Endothelial cell of umbilical vein (primary cell): ENCODE results near the gene CPB1. TPM values are rescaled to one million over a fixed set of nuclear protein-coding genes. Genes with fewer than 3 reads are reported as not detected.

Experiments used
- BruUV-seq: library from RNA; stranded (reverse); fragments of 400-500 nt; replicated peaks from 2 replicates; lab custom pipeline; 2021; lab: Mats Ljungman, UMichigan
- CTCF ChIA-PET: fragments of 300-600, 350-600 bp; sonication (Branson Sonifier 250); formaldehyde crosslinking; loops from one replicate; lab custom pipeline; 2021; ENCODE audit warnings: antibody characterized with exemption, inconsistent platforms; lab: Charles Lee
- POLR2A ChIA-PET: fragments of 300-600, 350-600 bp; sonication (Branson Sonifier 250); formaldehyde crosslinking; loops from one replicate; lab custom pipeline; 2021; ENCODE audit warnings: antibody characterized with exemption, inconsistent platforms; lab: Charles Lee
- DNase-seq: peaks from one replicate; pipeline ENCODE4 v3.0.0-alpha.2; 2011; ENCODE audit warnings: low read depth, low spot score
- FAIRE-seq: peaks from 2 replicates; lab custom pipeline; 2011; peaks lifted over from hg19 to GRCh38; lab: Jason Lieb, UNC
- H2AFZ ChIP-seq: 2 replicates; pipeline ENCODE4 v1.6.0; 2012; ENCODE audit warnings: low read depth, low read length, control low read depth, inconsistent platforms
- H3K27ac ChIP-seq: 2 replicates; pipeline ENCODE4 v1.5.1; 2011; ENCODE audit warnings: low read depth, mild to moderate bottlenecking, control low read depth, low read length, moderate library complexity; ENCODE audit not compliant: insufficient read depth
- H3K27me3 ChIP-seq, 2 experiments: 2 replicates each; pipeline versions ENCODE4 v1.6.0 to v1.6.1; 2011; ENCODE audit warnings: low read length in 2 of 2, mixed read lengths in 1 of 2; ENCODE audit not compliant: control insufficient read depth in 2 of 2, insufficient read depth in 2 of 2
- H3K36me3 ChIP-seq, 2 experiments: 2 replicates in 1 of 2; 3 replicates in 1 of 2; pipeline ENCODE4 v1.5.1; 2011; ENCODE audit warnings: low read length in 2 of 2, mild to moderate bottlenecking in 1 of 2, moderate library complexity in 1 of 2; ENCODE audit not compliant: control insufficient read depth in 2 of 2, insufficient read depth in 2 of 2; ENCODE audit errors: extremely low read depth in 1 of 2
- H3K4me1 ChIP-seq: 3 replicates; pipeline ENCODE4 v1.5.1; 2011; ENCODE audit warnings: mild to moderate bottlenecking, low read length; ENCODE audit not compliant: control insufficient read depth, insufficient read depth; ENCODE audit errors: extremely low read depth
- H3K4me2 ChIP-seq: 2 replicates; pipeline ENCODE4 v1.6.1; 2011; ENCODE audit warnings: low read length, control low read depth, mixed read lengths; ENCODE audit not compliant: insufficient read depth
- H3K4me3 ChIP-seq, 3 experiments: fragments of 200-600 bp in 1 of 3; sonication (generic), shearing (Covaris generic) in 1 of 3; replicated peaks in 1 of 3; 2 replicates each; pipeline ENCODE4 v1.5.1; 2011 to 2016; ENCODE audit warnings: control low read depth in 3 of 3, low read length in 3 of 3, mild to moderate bottlenecking in 2 of 3, inconsistent platforms in 1 of 3, low read depth in 1 of 3, moderate library complexity in 1 of 3; ENCODE audit not compliant: insufficient read depth in 1 of 3
- H3K79me2 ChIP-seq: 2 replicates; pipeline ENCODE4 v1.6.0; 2012; ENCODE audit warnings: low read length, inconsistent platforms; ENCODE audit not compliant: control insufficient read depth, insufficient read depth
- H3K9ac ChIP-seq: replicated peaks from 2 replicates; pipeline ENCODE3; 2011; ENCODE audit warnings: low read length, control low read depth; ENCODE audit not compliant: insufficient read depth; ENCODE audit errors: extremely low read depth
- H3K9me1 ChIP-seq: replicated peaks from 3 replicates; pipeline ENCODE4 v1.6.0; 2011; ENCODE audit warnings: mild to moderate bottlenecking, low read length; ENCODE audit not compliant: control insufficient read depth, insufficient read depth; ENCODE audit errors: extremely low read depth
- H3K9me3 ChIP-seq: replicated peaks from 2 replicates; pipeline ENCODE4 v1.5.1; 2012; ENCODE audit warnings: low read length, inconsistent platforms; ENCODE audit not compliant: control insufficient read depth, insufficient read depth
- H4K20me1 ChIP-seq: replicated peaks from 2 replicates; pipeline ENCODE3; 2011; ENCODE audit warnings: mild to moderate bottlenecking, low read length; ENCODE audit not compliant: control insufficient read depth, insufficient read depth; ENCODE audit errors: extremely low read depth
- CTCF ChIP-seq, 2 donors: IDR thresholded peaks; 1 replicate in 1 of 2; 2 replicates in 1 of 2; pipeline ENCODE4 v1.5.1; 2011; ENCODE audit warnings: low read length in 2 of 2, mild to moderate bottlenecking in 2 of 2, moderate library complexity in 2 of 2, control low read depth in 1 of 2, inconsistent platforms in 1 of 2, low read depth in 1 of 2; ENCODE audit not compliant: insufficient read depth in 1 of 2; ENCODE audit errors: extremely low read depth in 1 of 2
- EZH2 ChIP-seq: IDR thresholded peaks from 2 replicates; pipeline ENCODE4 v1.6.1; 2012; ENCODE audit warnings: borderline replicate concordance, low read depth, mild to moderate bottlenecking, moderate library complexity, low read length, inconsistent platforms; ENCODE audit not compliant: severe bottlenecking
- FOS ChIP-seq: IDR thresholded peaks from 2 replicates; pipeline ENCODE4 v1.6.1; 2011; ENCODE audit warnings: mild to moderate bottlenecking, low read length, moderate library complexity, borderline replicate concordance; ENCODE audit not compliant: insufficient read depth
- GATA2 ChIP-seq: IDR thresholded peaks from 2 replicates; pipeline ENCODE4 v1.7.0; 2011; ENCODE audit warnings: low read depth, mild to moderate bottlenecking, moderate library complexity, mixed read lengths, low read length; ENCODE audit not compliant: insufficient read length, insufficient read depth
- JUN ChIP-seq: IDR thresholded peaks from 2 replicates; pipeline ENCODE4 v1.6.1; 2011; ENCODE audit warnings: borderline replicate concordance, low read depth; ENCODE audit not compliant: insufficient read length, insufficient read depth
- MAX ChIP-seq: IDR thresholded peaks from 2 replicates; pipeline ENCODE4 v1.6.1; 2011; ENCODE audit not compliant: insufficient read depth, insufficient read length
- MYC ChIP-seq: IDR thresholded peaks from one replicate; pipeline ENCODE4 v1.6.1; 2011; ENCODE audit warnings: mild to moderate bottlenecking, low read depth, low read length
- POLR2A ChIP-seq: IDR thresholded peaks from 2 replicates; pipeline ENCODE4 v1.6.1; 2012; ENCODE audit warnings: low read depth, mild to moderate bottlenecking, control low read depth, low read length
- POLR2AphosphoS5 ChIP-seq: IDR thresholded peaks from 2 replicates; pipeline ENCODE4 v1.6.1; 2012; ENCODE audit warnings: low read depth, mild to moderate bottlenecking, control low read depth, low read length, moderate library complexity; ENCODE audit not compliant: insufficient read depth
- dilution Hi-C: fragments of 300-500 bp; cut with MboI; formaldehyde crosslinking; loops from one replicate; pipeline ENCODE4 v1.15.0; 2019; ENCODE audit warnings: low sequenced_read_pairs; ENCODE audit not compliant: extremely low pct_ligation_motif_present
- intact Hi-C: fragments of 100-400 bp; cut with micrococcal nuclease; formaldehyde crosslinking; loops from one replicate; pipeline ENCODE4 v1.10.0; 2022
- polyA plus RNA-seq, 4 experiments: library from polyadenylated mRNA; depleted of rRNA in 3 of 4; stranded (reverse) in 3 of 4; unstranded in 1 of 4; fragments of >200 nt; gene quantifications; 2 replicates each; pipeline versions ENCODE4 v1.2.1 to v1.2.3, GENCODE V29; 2011 to 2012; ENCODE audit warnings: missing spikeins in 1 of 4
- total RNA-seq: library from RNA; stranded (reverse); gene quantifications from 2 replicates; pipeline ENCODE4 v1.2.3, GENCODE V29; 2021

Gene CPB1
- total and polyA plus RNA-seq, 2 donors (not counting 3 experiments of a cell fraction or from before 2014, with no cell fraction given), result not detected

- Histone ChIP-seq H3K9me1 (no peaks in the 10 kb centered on the region), H3K9me3 (no peaks in the 10 kb centered on the region), H3K4me1 (no peaks in the 10 kb centered on the region), H3K79me2 (no peaks in the 10 kb centered on the region), H3K27ac (no peak overlapping the region), H3K4me2 (no peak overlapping the region), H4K20me1 (no peaks in the 10 kb centered on the region), H2AFZ (no peak overlapping the region), H3K4me3 (no peak overlapping the region), H3K9ac (no peak overlapping the region), H3K36me3 (no peaks in the 10 kb centered on the region), H3K27me3 (peaks cover 0 to 5% of the 10 kb centered on the region in 2 experiments)
- ChIA-PET CTCF (no interaction called here), POLR2A (no interaction called here)
- no TSS peak for BruUV-seq
- DNase-seq, result no peak
- dilution Hi-C loops, result no loop called here
- FAIRE-seq, result no peak
- TF ChIP-seq GATA2, result no peak
- no peak for TF ChIP-seq FOS
- no peak for TF ChIP-seq EZH2
- no peak for TF ChIP-seq MAX
- TF ChIP-seq MYC, result no peak
- TF ChIP-seq CTCF (IDR thresholded peaks at IDR 0.05; ENCODE audit: extremely low read depth in 1 of 2, insufficient read depth in 1 of 2, low read depth in 1 of 2, low read length in 2 of 2), result no peak
- TF ChIP-seq JUN, result no peak
- TF ChIP-seq POLR2AphosphoS5, result no peak
- TF ChIP-seq POLR2A, result no peak
- intact Hi-C loops, result no loop called here
Measured at GRCh38 chr3:148791920-148792319, 35.7 kb upstream of the CPB1 start.
